ENCODE data around the gene EFL1.

DNA sequence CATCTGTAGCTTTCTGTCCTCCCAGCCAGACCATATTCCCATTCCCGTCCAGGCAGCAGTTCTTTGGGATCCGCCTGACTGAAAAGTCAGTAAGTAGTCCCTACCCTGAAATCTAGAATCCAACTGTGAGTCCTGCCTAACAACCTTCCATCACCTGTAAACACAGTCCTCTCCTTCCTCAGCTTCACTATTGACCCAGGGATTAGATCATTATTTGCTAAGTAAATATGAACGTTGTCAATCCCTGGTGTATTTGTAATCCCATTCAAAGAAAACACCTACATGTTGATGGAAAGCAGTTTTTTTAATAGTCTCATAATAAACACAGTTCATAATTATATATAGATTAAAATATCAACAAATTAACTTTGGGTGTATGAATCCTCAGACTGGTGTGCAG lies 816 bp upstream of the EFL1 start:
- TF ChIP-seq, protein P1, sequence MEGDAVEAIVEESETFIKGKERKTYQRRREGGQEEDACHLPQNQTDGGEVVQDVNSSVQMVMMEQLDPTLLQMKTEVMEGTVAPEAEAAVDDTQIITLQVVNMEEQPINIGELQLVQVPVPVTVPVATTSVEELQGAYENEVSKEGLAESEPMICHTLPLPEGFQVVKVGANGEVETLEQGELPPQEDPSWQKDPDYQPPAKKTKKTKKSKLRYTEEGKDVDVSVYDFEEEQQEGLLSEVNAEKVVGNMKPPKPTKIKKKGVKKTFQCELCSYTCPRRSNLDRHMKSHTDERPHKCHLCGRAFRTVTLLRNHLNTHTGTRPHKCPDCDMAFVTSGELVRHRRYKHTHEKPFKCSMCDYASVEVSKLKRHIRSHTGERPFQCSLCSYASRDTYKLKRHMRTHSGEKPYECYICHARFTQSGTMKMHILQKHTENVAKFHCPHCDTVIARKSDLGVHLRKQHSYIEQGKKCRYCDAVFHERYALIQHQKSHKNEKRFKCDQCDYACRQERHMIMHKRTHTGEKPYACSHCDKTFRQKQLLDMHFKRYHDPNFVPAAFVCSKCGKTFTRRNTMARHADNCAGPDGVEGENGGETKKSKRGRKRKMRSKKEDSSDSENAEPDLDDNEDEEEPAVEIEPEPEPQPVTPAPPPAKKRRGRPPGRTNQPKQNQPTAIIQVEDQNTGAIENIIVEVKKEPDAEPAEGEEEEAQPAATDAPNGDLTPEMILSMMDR (conservative IDR thresholded peaks at IDR 0.05; ENCODE audit: low read length): no peak
- no peak for TF ChIP-seq EZH2phosphoT487 (IDR thresholded peaks at IDR 0.05; ENCODE audit: borderline replicate concordance, low read depth, low read length)

Measured in OCI-LY7 (cell line).